Ecto neural progenitor cell (in vitro differentiated cells): ENCODE results near the gene TIAM1.

Experiments
- DNase-seq: peaks from one replicate; pipeline ENCODE4 v3.0.0-alpha.2; 2018; ENCODE audit warnings: low spot score

The TIAM1 gene

GRCh38 chr21:31283025-31283424, 61.0 kb downstream of the TIAM1 start:
- DNase-seq = no peak

GRCh38 chr21:31282095-31282709, 61.9 kb downstream of the TIAM1 start:
- DNase-seq = no peak

GRCh38 chr21:31281561-31281960, 62.5 kb downstream of the TIAM1 start:
- DNase-seq = no peak

GRCh38 chr21:31279986-31280385, 64.1 kb downstream of the TIAM1 start:
- no peak for DNase-seq

DNA sequence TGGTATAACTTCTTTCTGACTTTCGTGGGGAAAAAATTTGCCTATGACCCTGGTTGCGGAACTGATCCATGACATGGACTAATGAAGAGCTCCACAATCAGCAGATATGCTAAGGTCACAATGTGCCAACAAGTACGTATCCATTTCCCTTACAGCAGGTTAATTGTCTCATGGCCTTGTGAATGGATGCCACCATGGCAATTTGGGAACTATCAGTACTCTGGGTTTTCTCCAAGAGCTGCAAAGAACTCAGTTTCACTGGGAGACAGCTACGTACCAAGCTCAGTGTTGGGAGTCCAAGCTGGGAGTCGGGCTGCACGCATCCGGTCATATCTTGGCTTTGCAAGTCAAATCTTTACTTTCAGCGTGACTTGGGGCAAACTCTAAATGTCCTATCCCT, 64.8 kb downstream of the TIAM1 start:
- no peak for DNase-seq

DNA sequence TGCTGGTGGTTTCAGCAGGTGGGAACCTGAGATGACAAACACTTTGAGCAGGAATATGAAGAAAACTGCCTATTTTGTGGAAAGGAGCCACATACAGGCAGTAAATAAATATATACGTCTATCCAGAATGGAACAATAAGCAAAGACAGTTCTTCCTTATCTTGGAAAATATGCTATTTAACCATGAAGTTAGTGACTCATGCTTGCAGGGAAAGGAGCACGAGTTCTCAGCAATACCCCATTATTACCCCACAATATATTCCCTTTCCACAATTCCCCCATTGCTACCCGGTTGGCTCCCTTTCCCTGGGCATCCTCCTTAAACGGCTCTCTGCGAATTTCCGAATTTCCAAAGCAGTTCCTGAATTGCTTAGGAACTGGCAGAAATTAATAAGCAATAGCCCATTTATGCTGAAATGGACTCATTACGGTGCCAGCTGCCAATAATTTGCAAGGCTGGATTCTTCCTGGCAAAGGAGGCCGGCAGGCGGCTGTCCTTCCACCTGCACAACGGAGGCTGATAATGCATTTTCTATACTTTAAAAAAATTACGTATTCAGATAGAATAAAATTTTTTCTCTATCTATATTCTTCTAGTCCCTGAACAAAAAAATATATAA, 65.4 kb downstream of the TIAM1 start:
- DNase-seq = no peak

GRCh38 chr21:31276663-31277062, 67.4 kb downstream of the TIAM1 start:
- no peak for DNase-seq

DNA sequence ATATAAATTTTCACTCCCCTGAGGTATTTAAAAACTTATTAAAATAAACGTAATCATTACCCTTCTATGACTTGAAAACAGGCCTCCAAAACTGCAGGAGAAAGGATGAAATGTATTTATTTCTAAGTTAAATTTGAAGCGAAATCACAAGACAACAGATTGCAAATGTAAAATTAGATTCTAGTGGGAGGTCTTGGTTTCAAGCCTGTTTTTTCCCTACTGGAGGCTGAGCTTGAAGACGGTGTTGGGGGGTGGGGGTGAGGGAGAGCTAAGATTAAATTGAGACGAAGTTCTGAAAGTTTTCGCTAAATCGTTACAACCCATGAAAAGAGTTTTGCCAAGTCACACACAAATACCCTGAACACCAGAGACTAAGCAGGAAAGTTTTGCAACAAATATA, 68.2 kb downstream of the TIAM1 start:
- no peak for DNase-seq

DNA sequence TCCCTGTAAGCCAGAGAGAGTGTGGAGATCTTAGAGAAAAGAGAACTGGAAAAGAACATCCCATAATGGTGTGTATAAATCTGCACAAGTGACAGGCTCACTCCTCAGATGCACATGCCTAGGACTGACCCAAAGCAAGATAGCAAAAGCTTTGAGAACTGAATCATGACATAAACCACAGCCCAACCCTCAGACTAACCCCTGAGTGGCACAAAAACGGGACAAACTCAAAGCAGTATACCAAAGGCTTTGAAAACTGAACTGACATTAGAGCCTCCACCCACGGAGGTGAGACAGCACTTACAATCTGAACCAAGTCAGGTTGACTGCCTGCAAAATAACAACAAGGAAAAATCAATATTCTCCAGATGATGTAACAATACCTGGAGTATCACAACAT, 70.8 kb downstream of the TIAM1 start:
- DNase-seq = no peak

DNA sequence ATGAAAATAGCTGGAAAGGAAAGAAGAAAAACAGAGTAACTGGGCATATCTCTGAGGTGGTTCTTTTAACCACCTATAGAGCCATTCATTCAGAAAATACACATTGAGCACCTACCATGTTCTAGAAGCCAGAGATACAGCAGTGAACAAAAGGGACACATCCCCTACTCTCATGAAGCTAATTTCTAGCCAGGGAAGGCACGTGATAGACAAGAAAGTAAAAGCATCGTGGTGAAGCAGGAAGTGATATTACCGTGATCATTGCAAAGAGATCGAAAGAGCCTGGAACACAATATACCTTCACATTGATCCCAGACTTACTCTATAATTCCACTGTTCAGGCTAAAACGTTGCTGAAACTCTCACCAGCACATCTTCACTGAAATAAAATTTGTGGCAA, 76.0 kb downstream of the TIAM1 start:
- DNase-seq = no peak

DNA sequence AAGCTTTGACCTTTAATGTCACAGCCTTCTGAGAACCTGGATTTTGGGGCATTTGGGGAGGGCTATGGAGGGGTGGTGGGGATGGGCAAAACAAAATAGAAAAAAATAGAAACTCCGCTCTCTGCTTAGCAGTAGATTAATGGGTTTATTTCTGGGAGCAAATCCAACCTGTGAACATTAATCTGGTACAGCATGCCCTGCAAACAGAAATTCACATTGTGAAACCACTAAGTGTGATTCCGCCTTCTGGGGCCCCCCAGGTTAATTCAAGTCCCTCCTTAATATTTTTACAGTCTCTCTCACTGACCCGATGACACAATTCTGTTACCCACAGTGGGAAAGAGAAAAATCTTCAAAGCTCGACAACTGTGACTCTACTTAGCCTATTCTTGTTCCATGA, 76.4 kb downstream of the TIAM1 start:
- no peak for DNase-seq

DNA sequence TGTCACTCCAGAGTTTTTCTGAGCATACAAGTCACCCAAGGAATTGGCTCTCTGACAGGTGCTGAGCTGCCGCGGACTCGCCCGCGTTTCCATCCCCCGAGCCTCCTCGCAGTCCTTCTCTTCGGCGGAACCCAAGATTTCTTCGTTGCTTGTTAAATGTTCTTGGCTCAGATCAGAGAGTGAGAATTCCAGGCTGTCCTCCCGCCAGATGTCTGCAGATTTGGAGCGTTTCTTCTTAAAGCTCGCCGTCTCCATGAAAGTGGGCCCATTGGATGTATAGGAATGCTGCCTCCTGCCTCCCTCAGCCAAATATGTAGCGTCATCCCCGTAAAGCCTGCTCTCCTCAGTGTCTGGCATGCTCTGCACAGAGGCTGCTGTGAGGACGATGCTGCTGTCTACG, 77.8 kb downstream of the TIAM1 start:
- no peak for DNase-seq

DNA sequence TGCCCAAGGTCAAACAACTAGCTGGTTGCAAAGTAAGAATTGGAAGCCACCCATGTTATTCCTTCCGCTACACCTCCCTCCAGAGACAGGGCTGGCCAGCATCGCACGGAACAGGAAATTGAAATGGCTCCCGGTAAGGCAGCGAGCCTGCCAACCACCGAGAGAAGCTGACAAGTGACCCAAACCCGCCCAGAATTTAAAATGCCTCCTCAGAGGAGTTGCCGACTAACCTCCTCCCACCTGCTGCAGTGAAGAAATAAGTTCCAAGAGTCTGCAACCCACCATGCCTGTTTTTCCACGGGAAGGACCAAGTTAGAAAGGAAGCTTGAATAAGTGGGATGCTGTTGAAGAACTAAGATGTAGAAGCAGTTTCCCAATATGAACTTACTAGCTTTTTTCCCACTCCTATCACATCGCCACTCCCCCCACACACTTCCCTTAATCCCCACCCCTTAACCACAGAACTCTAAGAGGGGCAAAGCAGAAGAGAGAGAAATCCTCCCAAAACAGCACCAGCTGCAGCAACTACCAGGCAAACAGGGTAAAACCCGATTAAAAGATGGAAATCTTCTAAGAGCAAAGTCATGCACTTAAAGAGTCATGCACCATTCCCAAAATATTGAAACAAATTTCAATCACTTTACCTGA, 78.6 kb downstream of the TIAM1 start:
- no peak for DNase-seq

DNA sequence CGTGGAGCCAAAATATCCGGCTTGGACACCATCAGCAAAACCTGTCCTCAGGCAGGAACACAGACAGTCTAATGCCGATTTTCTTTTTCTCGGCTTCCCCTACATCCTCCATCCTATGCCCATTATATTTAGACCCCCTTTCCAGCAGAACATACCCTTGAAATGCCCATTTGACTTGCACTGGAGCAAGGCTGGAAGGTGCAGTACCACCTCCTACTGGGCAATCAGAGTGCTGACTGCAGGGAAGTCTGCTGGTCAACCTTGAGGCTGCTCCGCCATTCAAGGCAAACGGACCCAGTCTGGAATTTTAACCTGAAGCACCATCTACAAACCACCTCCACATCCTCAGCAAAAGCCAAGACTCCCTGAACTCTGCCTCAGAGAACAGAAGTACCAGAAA, 79.5 kb downstream of the TIAM1 start:
- no peak for DNase-seq

- DNase-seq = no peak
Observed at GRCh38 chr21:31262728-31263127, 81.3 kb downstream of the TIAM1 start.

GRCh38 chr21:31261759-31262158, 82.3 kb downstream of the TIAM1 start:
- DNase-seq = no peak

DNA sequence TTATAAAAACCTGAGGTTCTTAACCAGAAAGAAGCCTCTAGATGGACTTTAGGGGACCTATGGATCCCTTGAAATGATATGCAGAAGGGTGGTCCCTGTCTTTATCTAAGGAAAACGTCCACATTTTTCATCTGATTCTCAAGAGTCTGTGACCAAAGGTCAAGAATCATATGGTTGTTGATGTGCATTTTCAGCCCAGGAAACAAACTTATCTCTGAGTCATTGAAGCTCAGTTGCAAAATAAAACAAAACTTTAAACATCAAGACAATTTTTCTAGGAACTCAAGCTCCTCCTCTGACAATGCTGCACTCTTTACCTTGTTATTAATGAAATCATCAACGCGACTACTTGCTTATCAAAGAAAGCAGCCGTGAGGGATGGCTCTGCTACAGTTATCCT, 83.3 kb downstream of the TIAM1 start:
- DNase-seq = no peak

GRCh38 chr21:31258073-31258472, 86.0 kb downstream of the TIAM1 start:
- DNase-seq = no peak

GRCh38 chr21:31257265-31257664, 86.8 kb downstream of the TIAM1 start:
- DNase-seq = no peak

DNA sequence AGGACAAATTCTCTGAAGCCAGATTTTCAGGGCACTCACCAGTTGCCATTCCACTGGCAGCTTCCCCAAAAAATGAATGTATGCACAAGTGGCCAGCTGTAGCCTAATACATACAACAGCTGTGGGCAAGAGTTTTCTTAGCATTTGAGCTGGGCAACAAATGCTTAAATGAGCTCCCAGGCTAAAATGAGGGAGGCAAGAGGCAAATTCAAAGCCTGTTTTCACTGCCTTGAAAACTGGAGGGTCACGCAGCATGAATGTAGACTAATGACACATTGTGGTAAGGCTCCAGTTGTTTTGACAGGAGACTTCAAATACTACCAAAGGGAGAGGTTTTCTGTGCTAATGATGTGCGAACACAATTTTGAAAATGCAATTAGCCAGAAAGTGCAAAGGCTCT, 88.2 kb downstream of the TIAM1 start:
- DNase-seq = no peak

- DNase-seq = no peak
Observed at GRCh38 chr21:31255036-31255435, 89.0 kb downstream of the TIAM1 start.

DNA sequence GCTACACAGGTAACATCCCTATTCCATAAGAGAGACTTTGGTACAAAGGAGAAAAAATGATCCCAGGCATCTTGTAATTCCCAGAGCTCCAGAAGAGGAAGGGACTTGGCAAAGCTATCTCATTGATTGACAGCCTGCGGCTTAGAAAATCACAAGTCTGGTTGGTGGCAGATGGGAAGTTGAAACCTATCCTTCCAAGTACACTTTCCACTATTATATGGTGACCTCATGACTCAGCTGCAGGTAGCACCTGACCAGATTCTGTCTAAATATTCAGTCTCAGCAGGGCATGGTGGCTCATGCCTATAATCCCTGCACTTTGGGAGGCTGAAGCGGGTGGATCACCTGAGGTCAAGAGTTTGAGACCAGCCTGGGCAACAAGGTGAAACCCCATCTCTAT, 89.9 kb downstream of the TIAM1 start:
- DNase-seq = no peak

- DNase-seq = no peak
Observed at GRCh38 chr21:31253684-31254083, 90.4 kb downstream of the TIAM1 start.

- DNase-seq = no peak
Observed at GRCh38 chr21:31252611-31253010, 91.5 kb downstream of the TIAM1 start.
